Measurements from ENCODE around the gene FIP1L1.

The FIP1L1 gene

DNA sequence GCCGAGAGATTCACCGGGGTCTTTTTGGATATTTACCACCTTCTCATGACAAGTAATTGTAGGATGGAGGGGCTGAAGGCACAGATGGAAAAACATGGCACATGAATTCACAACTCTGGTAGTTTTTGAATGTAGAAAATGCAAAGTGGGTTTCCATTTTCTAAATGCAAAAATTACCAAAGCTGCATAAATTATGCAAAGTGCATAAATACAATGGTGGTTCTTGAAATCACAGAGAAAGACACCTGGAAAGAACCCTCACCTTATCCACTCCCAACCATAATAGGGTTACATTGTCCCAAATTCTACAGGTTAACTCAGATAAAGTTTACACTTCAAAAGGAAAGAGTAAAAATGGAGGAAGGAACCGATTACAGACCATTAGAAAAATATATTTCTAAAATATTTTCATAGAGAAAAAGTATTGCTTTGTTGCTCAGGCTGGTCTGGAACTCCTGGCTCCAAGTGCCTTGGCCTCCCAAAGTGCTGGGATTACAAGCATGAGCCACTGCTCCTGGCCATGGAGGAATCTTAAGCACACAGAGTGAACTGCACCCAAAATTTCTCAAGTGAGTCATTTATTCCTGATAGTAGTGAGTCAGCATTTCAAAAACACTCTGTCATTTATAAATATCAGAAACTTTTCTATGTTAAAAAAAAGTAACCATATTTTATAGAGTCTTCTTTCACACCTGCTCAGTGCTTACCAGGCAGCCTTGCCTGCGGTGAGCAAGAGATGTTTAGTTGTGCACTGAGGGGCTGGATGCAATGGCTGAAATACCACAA, 101.4 kb downstream of the FIP1L1 start:
- no peak for DNase-seq

GRCh38 chr4:53479736-53480525, 102.5 kb downstream of the FIP1L1 start:
- no peak for DNase-seq
- Histone ChIP-seq H3K9me3 (ENCODE audit: severe bottlenecking) (no peaks in the 10 kb centered on the region), H3K27ac (no peak overlapping the region), H3K4me3 (ENCODE audit: low read depth, low read length) (no peak overlapping the region), H3K36me3 (no peaks in the 10 kb centered on the region), H3K27me3 (ENCODE audit: insufficient read depth, low read depth, severe bottlenecking) (peaks cover 40% of the 10 kb centered on the region)
- TF ChIP-seq, protein P1, sequence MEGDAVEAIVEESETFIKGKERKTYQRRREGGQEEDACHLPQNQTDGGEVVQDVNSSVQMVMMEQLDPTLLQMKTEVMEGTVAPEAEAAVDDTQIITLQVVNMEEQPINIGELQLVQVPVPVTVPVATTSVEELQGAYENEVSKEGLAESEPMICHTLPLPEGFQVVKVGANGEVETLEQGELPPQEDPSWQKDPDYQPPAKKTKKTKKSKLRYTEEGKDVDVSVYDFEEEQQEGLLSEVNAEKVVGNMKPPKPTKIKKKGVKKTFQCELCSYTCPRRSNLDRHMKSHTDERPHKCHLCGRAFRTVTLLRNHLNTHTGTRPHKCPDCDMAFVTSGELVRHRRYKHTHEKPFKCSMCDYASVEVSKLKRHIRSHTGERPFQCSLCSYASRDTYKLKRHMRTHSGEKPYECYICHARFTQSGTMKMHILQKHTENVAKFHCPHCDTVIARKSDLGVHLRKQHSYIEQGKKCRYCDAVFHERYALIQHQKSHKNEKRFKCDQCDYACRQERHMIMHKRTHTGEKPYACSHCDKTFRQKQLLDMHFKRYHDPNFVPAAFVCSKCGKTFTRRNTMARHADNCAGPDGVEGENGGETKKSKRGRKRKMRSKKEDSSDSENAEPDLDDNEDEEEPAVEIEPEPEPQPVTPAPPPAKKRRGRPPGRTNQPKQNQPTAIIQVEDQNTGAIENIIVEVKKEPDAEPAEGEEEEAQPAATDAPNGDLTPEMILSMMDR (IDR thresholded peaks at IDR 0.05; ENCODE audit: low read depth, low read length), result no peak

More for the DNA sequence above, 101.4 kb downstream of the FIP1L1 start:
- H3K9me3 ChIP-seq (ENCODE audit: severe bottlenecking), result no peaks in the 10 kb centered on the region
- peaks cover 35% of the 10 kb centered on the region for H3K27me3 ChIP-seq (ENCODE audit: insufficient read depth, low read depth, severe bottlenecking)
- H3K4me3 ChIP-seq (ENCODE audit: low read depth, low read length), result no peak overlapping the region
- H3K36me3 ChIP-seq, result no peaks in the 10 kb centered on the region
- TF ChIP-seq, protein P1 (IDR thresholded peaks at IDR 0.05; ENCODE audit: low read depth, low read length), result no peak
- no peak overlapping the region for H3K27ac ChIP-seq

GRCh38 chr4:53480909-53481308, 103.5 kb downstream of the FIP1L1 start:
- peaks cover 40% of the 10 kb centered on the region for H3K27me3 ChIP-seq (ENCODE audit: insufficient read depth, low read depth, severe bottlenecking)
- TF ChIP-seq, protein P1 (IDR thresholded peaks at IDR 0.05; ENCODE audit: low read depth, low read length), result no peak
- no peaks in the 10 kb centered on the region for H3K9me3 ChIP-seq (ENCODE audit: severe bottlenecking)
- H3K27ac ChIP-seq, result no peak overlapping the region
- no peak for DNase-seq
- H3K4me3 ChIP-seq (ENCODE audit: low read depth, low read length), result no peak overlapping the region
- H3K36me3 ChIP-seq, result no peaks in the 10 kb centered on the region

DNA sequence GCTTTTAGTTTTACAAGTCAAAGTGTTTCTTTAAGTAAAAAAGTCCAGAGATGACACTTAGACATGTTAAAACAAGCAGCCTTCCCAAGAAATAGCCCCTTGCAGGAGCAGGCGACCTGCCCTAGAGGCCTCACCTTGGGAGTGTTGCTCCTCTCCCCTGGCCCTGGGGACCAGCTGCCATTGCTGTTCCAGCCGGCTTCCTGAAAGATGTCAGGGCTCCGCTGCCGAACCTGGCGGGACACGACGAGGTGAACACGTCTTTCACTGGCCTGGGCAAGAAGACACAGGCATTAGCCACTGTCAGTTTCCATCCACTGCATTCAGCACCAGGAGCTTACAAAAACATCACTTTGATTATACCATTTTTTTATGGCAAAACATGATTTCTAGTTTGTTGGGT, 104.1 kb downstream of the FIP1L1 start:
- Histone ChIP-seq H3K4me3 (ENCODE audit: low read depth, low read length) (no peak overlapping the region), H3K27ac (no peak overlapping the region), H3K9me3 (ENCODE audit: severe bottlenecking) (no peaks in the 10 kb centered on the region), H3K36me3 (no peaks in the 10 kb centered on the region), H3K27me3 (ENCODE audit: insufficient read depth, low read depth, severe bottlenecking) (peaks cover 45% of the 10 kb centered on the region)
- TF ChIP-seq, protein P1 (IDR thresholded peaks at IDR 0.05; ENCODE audit: low read depth, low read length), result no peak
- DNase-seq, result no peak

DNA sequence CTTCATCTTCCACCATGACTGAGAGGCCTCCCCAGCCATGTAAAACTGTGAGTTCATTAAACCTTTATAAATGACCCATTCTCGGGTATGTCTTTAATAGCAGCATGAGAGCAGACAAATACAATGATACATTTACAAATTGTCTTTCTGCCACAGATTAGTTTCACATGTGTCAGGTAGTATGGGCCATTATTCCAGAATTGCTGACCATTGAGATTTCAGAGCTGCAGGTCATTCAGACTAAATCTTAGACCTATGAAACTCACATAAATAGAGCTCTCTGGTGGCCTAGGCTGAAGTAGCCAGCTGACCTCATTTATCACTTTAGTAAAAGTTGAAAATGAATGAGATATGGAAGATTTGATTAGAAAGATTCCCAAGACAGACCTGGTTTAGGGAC, 105.8 kb downstream of the FIP1L1 start:
- Histone ChIP-seq H3K4me3 (ENCODE audit: low read depth, low read length) (no peak overlapping the region), H3K27ac (no peak overlapping the region), H3K27me3 (ENCODE audit: insufficient read depth, low read depth, severe bottlenecking) (peaks cover 45% of the 10 kb centered on the region), H3K36me3 (no peaks in the 10 kb centered on the region), H3K9me3 (ENCODE audit: severe bottlenecking) (no peaks in the 10 kb centered on the region)
- TF ChIP-seq, protein P1 (IDR thresholded peaks at IDR 0.05; ENCODE audit: low read depth, low read length), result no peak
- DNase-seq, result no peak

Data from WERI-Rb-1 (cell line).